GM21723 (cell line): ENCODE data around the gene NR1H3.
A peak's percentile ranks its signal among the peaks of the same experiment; 100 is the strongest.

Experiments
- ATAC-seq: cut with Tn5 transposase; IDR thresholded peaks from one replicate; pipeline ENCODE4 v1.9.1; 2021; ENCODE audit warnings: mild to moderate bottlenecking, moderate library complexity; ENCODE audit not compliant: unreplicated experiment

The NR1H3 gene

GRCh38 chr11:47269002-47269828 is 11.4 kb downstream of the NR1H3 start:
- peak; percentile 55 for ATAC-seq

- peak; percentile 76 for ATAC-seq
Measured at GRCh38 chr11:47269829-47270305, 12.1 kb downstream of the NR1H3 start, which contains the start of gene MADD. MADD (plus strand) TSS chr11:47270133.

GRCh38 chr11:47270331-47271271 is 12.8 kb downstream of the NR1H3 start:
- ATAC-seq = no peak

- ATAC-seq = no peak
Measured at GRCh38 chr11:47271328-47271727, 13.5 kb downstream of the NR1H3 start.

GRCh38 chr11:47271961-47272661 is 14.3 kb downstream of the NR1H3 start:
- no peak for ATAC-seq

GRCh38 chr11:47272706-47273105 is 14.9 kb downstream of the NR1H3 start:
- no peak for ATAC-seq

- no peak for ATAC-seq
Measured at GRCh38 chr11:47274495-47275235, 16.9 kb downstream of the NR1H3 start.

- ATAC-seq = no peak
Measured at GRCh38 chr11:47276923-47277322, 19.1 kb downstream of the NR1H3 start.

- no peak for ATAC-seq
Measured at GRCh38 chr11:47278058-47278457, 20.3 kb downstream of the NR1H3 start.

- ATAC-seq = no peak
Measured at GRCh38 chr11:47278769-47279168, 21.0 kb downstream of the NR1H3 start.

GRCh38 chr11:47280099-47280498 is 22.3 kb downstream of the NR1H3 start:
- no peak for ATAC-seq

- no peak for ATAC-seq
Measured at GRCh38 chr11:47280860-47281259, 23.1 kb downstream of the NR1H3 start.

GRCh38 chr11:47282462-47282861 is 24.7 kb downstream of the NR1H3 start:
- no peak for ATAC-seq

- no peak for ATAC-seq
Measured at GRCh38 chr11:47284151-47284550, 26.4 kb downstream of the NR1H3 start.

GRCh38 chr11:47285969-47286770 is 28.4 kb downstream of the NR1H3 start:
- ATAC-seq = no peak

- no peak for ATAC-seq
Measured at GRCh38 chr11:47288066-47288465, 30.3 kb downstream of the NR1H3 start.

GRCh38 chr11:47289856-47290255 is 32.1 kb downstream of the NR1H3 start:
- no peak for ATAC-seq

- ATAC-seq = no peak
Measured at GRCh38 chr11:47295385-47295784, 37.6 kb downstream of the NR1H3 start.

GRCh38 chr11:47296045-47296444 is 38.2 kb downstream of the NR1H3 start:
- no peak for ATAC-seq
